K562 (cell line): ENCODE results near the gene FRMD5. TPM values are rescaled to one million over a fixed set of nuclear protein-coding genes. Genes with fewer than 3 reads are reported as not detected.

ENCODE experiments used
- ATAC-seq: fragments of 200-7000 bp; cut with Tn5 transposase; 3 replicates; pipeline ENCODE4 v1.9.1; 2020; ENCODE audit warnings: moderate library complexity
- BruUV-seq: library from RNA; stranded (reverse); fragments of 400-500 nt; replicated peaks from 2 replicates; lab custom pipeline; 2021; lab: Mats Ljungman, UMichigan
- CTCF ChIA-PET: fragments of 300-600 bp; formaldehyde crosslinking; extraction: SDS; loops from one replicate; lab custom pipeline; 2021; ENCODE audit warnings: low intra/inter-chr PET ratio; lab: Yijun Ruan, JAX
- POLR2A ChIA-PET: fragments of 300-600, 350-650 bp; sonication (Branson Sonifier 250); formaldehyde crosslinking; extraction: SDS; loops from one replicate; lab custom pipeline; 2021; ENCODE audit warnings: antibody characterized with exemption, inconsistent platforms; lab: Yijun Ruan, JAX
- DNase-seq, 4 experiments: peaks; one replicate each; pipeline versions ENCODE4 v3.0.0 to v3.0.0-alpha.2; 2011 to 2018; ENCODE audit warnings: low spot score in 3 of 4, mixed read lengths in 3 of 4; ENCODE audit errors: extremely low read depth in 1 of 4
- FAIRE-seq: peaks from 2 replicates; lab custom pipeline; 2011; peaks lifted over from hg19 to GRCh38; lab: Jason Lieb, UNC
- H2AFZ ChIP-seq: 2 replicates; pipeline ENCODE4 v1.6.0; 2011; ENCODE audit warnings: low read depth, low read length, control low read depth, inconsistent platforms
- H3K27ac ChIP-seq: fragments of 200-600 bp; 3 replicates; pipeline ENCODE4 v1.8.0; 2011; ENCODE audit warnings: low read depth, mild to moderate bottlenecking, control low read depth, inconsistent platforms, low read length, moderate library complexity, mixed read lengths; ENCODE audit errors: extremely low read depth
- H3K27me3 ChIP-seq, 2 experiments: fragments of 300-600 bp in 1 of 2; 2 replicates in 1 of 2; 3 replicates in 1 of 2; pipeline versions ENCODE4 v1.6.0 to v1.8.0; 2011; ENCODE audit warnings: inconsistent platforms in 2 of 2, low read length in 2 of 2, mild to moderate bottlenecking in 1 of 2, mixed read lengths in 1 of 2, moderate library complexity in 1 of 2; ENCODE audit not compliant: control insufficient read depth in 2 of 2, insufficient read depth in 2 of 2
- H3K36me3 ChIP-seq: fragments of 300-600 bp; 3 replicates; pipeline ENCODE4 v1.8.0; 2011; ENCODE audit warnings: mild to moderate bottlenecking, low read length, inconsistent platforms; ENCODE audit not compliant: control insufficient read depth, insufficient read depth
- H3K4me1 ChIP-seq, 2 experiments: fragments of 200-600 bp in 1 of 2; replicated peaks in 1 of 2; 2 replicates in 1 of 2; 3 replicates in 1 of 2; pipeline versions ENCODE4 v1.5.1 to v1.8.0; 2011; ENCODE audit warnings: inconsistent platforms in 2 of 2, low read length in 2 of 2, mild to moderate bottlenecking in 1 of 2, mixed read lengths in 1 of 2, moderate library complexity in 1 of 2; ENCODE audit not compliant: control insufficient read depth in 2 of 2, insufficient read depth in 2 of 2
- H3K4me2 ChIP-seq: 2 replicates; pipeline ENCODE4 v1.6.1; 2011; ENCODE audit warnings: low read length, control low read depth, inconsistent platforms, mixed read lengths; ENCODE audit not compliant: insufficient read depth
- H3K4me3 ChIP-seq: fragments of 200-600 bp; sonication (generic), shearing (Covaris generic); 2 replicates; pipeline ENCODE4 v1.5.1; 2016; ENCODE audit warnings: control low read depth, inconsistent platforms
- H3K79me2 ChIP-seq: fragments of 200-600 bp; 3 replicates; pipeline ENCODE4 v1.8.0; 2011; ENCODE audit warnings: low read length, inconsistent platforms; ENCODE audit not compliant: control insufficient read depth, insufficient read depth
- H3K9ac ChIP-seq, 2 experiments: 2 replicates each; pipeline versions ENCODE4 v1.6.0 to v1.6.1; 2011; ENCODE audit warnings: low read depth in 2 of 2, low read length in 2 of 2, control low read depth in 1 of 2, inconsistent platforms in 1 of 2, mild to moderate bottlenecking in 1 of 2, mixed read lengths in 1 of 2; ENCODE audit not compliant: insufficient read depth in 1 of 2
- H3K9me1 ChIP-seq: one replicate; pipeline ENCODE4 v1.6.0; 2011; ENCODE audit warnings: inconsistent platforms, mild to moderate bottlenecking, low read length, moderate library complexity; ENCODE audit not compliant: control insufficient read depth, insufficient read depth
- H3K9me3 ChIP-seq: replicated peaks from 2 replicates; pipeline ENCODE4 v1.5.1; 2011; ENCODE audit warnings: low read depth, low read length, inconsistent platforms; ENCODE audit not compliant: control insufficient read depth, insufficient read depth
- H4K20me1 ChIP-seq: replicated peaks from 2 replicates; pipeline ENCODE4 v1.6.1; 2011; ENCODE audit warnings: low read length, inconsistent platforms, mixed read lengths; ENCODE audit not compliant: control insufficient read depth, insufficient read depth
- EP300 ChIP-seq: IDR thresholded peaks from 2 replicates; pipeline ENCODE4 v1.6.1; 2012; ENCODE audit warnings: low read length, improper control_type of control experiment
- GTF2F1 ChIP-seq: IDR thresholded peaks from 2 replicates; pipeline ENCODE4 v1.6.1; 2011; ENCODE audit warnings: low read depth, low read length, improper control_type of control experiment
- HNRNPK ChIP-seq: fragments of 200-400 bp; formaldehyde crosslinking; IDR thresholded peaks from one replicate; pipeline ENCODE4 v1.6.1; 2018; ENCODE audit warnings: mild to moderate bottlenecking, low read depth, low read length; ENCODE audit not compliant: poor library complexity, severe bottlenecking
- JUND ChIP-seq, 2 experiments: IDR thresholded peaks; 2 replicates in 1 of 2; 3 replicates in 1 of 2; pipeline ENCODE4 v1.6.1; 2011; ENCODE audit warnings: borderline replicate concordance in 2 of 2, low read depth in 2 of 2, low read length in 2 of 2, improper control_type of control experiment in 1 of 2, missing biosample characterization in 1 of 2, missing genetic modification characterization in 1 of 2, missing genetic modification reagents in 1 of 2
- NONO ChIP-seq, 2 experiments: fragments of 200-400 bp in 1 of 2; fragments of 450-650 bp in 1 of 2; formaldehyde crosslinking in 1 of 2; IDR thresholded peaks; 2 replicates each; pipeline ENCODE4 v1.6.1; 2017; ENCODE audit warnings: low read depth in 2 of 2, mild to moderate bottlenecking in 2 of 2, moderate library complexity in 2 of 2, low read length in 1 of 2
- SAP30 ChIP-seq: fragments of 200-600 bp; sonication (generic); IDR thresholded peaks from 2 replicates; pipeline ENCODE4 v1.6.1; 2012; ENCODE audit warnings: borderline replicate concordance, low read depth, mild to moderate bottlenecking, moderate library complexity, low read length, control low read depth, inconsistent platforms; ENCODE audit not compliant: insufficient read depth, poor library complexity, severe bottlenecking
- TGIF2 ChIP-seq: sonication (generic); formaldehyde crosslinking; IDR thresholded peaks from 2 replicates; pipeline ENCODE4 v1.8.1; 2022; ENCODE audit warnings: mild to moderate bottlenecking, missing genetic modification reagents, moderate library complexity
- ZBTB7A ChIP-seq: IDR thresholded peaks from 2 replicates; pipeline ENCODE4 v1.6.1; 2011; ENCODE audit warnings: low read depth, mild to moderate bottlenecking, low read length, moderate library complexity, borderline replicate concordance; ENCODE audit not compliant: control insufficient read depth
- ZNF445 ChIP-seq: fragments of 250-450 bp; sonication (Bioruptor Pico); IDR thresholded peaks from 2 replicates; pipeline ENCODE4 v1.4.0; 2020; ENCODE audit warnings: low read depth, mild to moderate bottlenecking, moderate library complexity
- WGBS: fragments of 100-300 bp; shearing (Covaris generic); methylation state at CpG from one replicate; pipeline ENCODE4 v1.1.6; 2016; ENCODE audit warnings: low coverage, mixed read lengths; ENCODE audit not compliant: insufficient coverage; ENCODE audit errors: missing lambda C conversion rate; 5-methylcytosine and 5-hydroxymethylcytosine counted together
- in situ Hi-C: fragments of 300-500 bp; cut with MboI; formaldehyde crosslinking; loops from 4 replicates; pipeline ENCODE4 v1.15.0; 2018; ENCODE audit warnings: inconsistent platforms, mixed read lengths
- intact Hi-C: fragments of 100-400 bp; cut with micrococcal nuclease; formaldehyde crosslinking; loops from 2 replicates; pipeline ENCODE4 v1.14.2; 2022
- polyA plus RNA-seq, 8 experiments: library from polyadenylated mRNA; depleted of rRNA in 4 of 8; stranded (reverse) in 5 of 8; unstranded in 3 of 8; fragments of >200 nt; fragmentation: Nextera tagmentation in 2 of 8; fragmentation: Illumina TruSeq in 1 of 8; extraction: Ambion mirVana in 2 of 8; extraction: Trizol in 1 of 8; gene quantifications; 2 replicates each; pipeline versions ENCODE4 v1.2.1 to v1.2.3, GENCODE V29; 2011 to 2014; ENCODE audit warnings: inconsistent platforms in 1 of 8, missing spikeins in 1 of 8
- total RNA-seq, 7 experiments: library from RNA; depleted of rRNA in 6 of 7; stranded (reverse); fragments of >200 nt in 6 of 7; fragmentation: Illumina TruSeq in 2 of 7; extraction: Trizol in 2 of 7; gene quantifications; 2 replicates each; pipeline versions ENCODE4 v1.2.1 to v1.2.3, GENCODE V29; 2011 to 2021; ENCODE audit warnings: low replicate concordance in 1 of 7
- TF ChIP-seq, protein P1 (sequence below): sonication (generic); formaldehyde crosslinking; IDR thresholded peaks from 2 replicates; pipeline ENCODE4 v1.8.1; 2022; ENCODE audit warnings: missing genetic modification reagents
- TF ChIP-seq, protein P2 (sequence below): fragments of 150-350 bp; conservative IDR thresholded peaks from 2 replicates; pipeline ENCODE4 v1.6.1; 2014; ENCODE audit warnings: low read length
- TF ChIP-seq, protein P3 (sequence below): fragments of 250-450 bp; sonication (Bioruptor Pico); IDR thresholded peaks from 2 replicates; pipeline ENCODE4 v1.5.1; 2021; ENCODE audit warnings: mild to moderate bottlenecking
- TF ChIP-seq, protein P4 (sequence below): sonication (generic); formaldehyde crosslinking; IDR thresholded peaks from 2 replicates; pipeline ENCODE4 v1.9.0; 2022; ENCODE audit warnings: mild to moderate bottlenecking, missing genetic modification reagents
- TF ChIP-seq, protein P5 (sequence below): fragments of 450-650 bp; IDR thresholded peaks from 2 replicates; pipeline ENCODE4 v1.6.1; 2016; ENCODE audit warnings: missing biosample characterization, missing genetic modification characterization

The FRMD5 gene
- total and polyA plus RNA-seq, 9 of the 15 experiments (the other 6 are each of a cell fraction or from before 2014, with no cell fraction given), result 0.13 to 0.38 TPM; not detected in 7

DNA sequence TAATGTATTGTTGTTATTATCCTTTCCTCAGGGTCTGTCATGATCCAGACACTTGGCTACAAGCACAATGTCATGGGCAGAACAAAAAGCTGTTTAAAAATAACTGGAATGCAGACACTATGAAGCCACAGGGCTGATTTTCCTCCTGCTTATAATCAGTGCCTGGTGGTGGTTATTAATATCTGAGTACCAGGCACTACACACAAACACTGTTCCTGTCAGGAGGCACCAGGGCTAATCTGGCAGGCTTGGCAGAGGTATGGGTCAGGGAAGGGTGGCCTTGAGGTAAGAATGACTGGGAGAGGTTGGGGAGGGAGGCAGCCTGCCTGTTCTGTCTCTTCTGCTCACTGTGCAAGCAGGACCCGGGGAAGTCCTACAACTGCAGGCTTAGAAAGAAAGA, 301.1 kb downstream of the FRMD5 start:
- Histone ChIP-seq H4K20me1 (no peaks in the 10 kb centered on the region), H2AFZ (no peak overlapping the region), H3K4me2 (no peak overlapping the region), H3K79me2 (no peaks in the 10 kb centered on the region), H3K4me3 (no peak overlapping the region), H3K9ac (no peak overlapping the region), H3K36me3 (no peaks in the 10 kb centered on the region), H3K9me3 (no peaks in the 10 kb centered on the region), H3K4me1 (peaks cover 0 to 3% of the 10 kb centered on the region in 2 experiments; a peak in 1 of 5 replicates), H3K27me3 (no peaks in the 10 kb centered on the region), H3K27ac (no peak overlapping the region), H3K9me1 (no peaks in the 10 kb centered on the region)
- FAIRE-seq (no peak), DNase-seq (no peak), ATAC-seq (no peak)
- no TSS peak for BruUV-seq
- CTCF ChIA-PET, result no interaction called here
- POLR2A ChIA-PET, result no interaction called here
- WGBS, result 50% methylated on average over 1 of the region's 1 CpG
- in situ Hi-C loops (no loop called here), intact Hi-C loops (no loop called here)
- no peak for TF ChIP-seq TGIF2 (CRISPR knock-in tag)
- TF ChIP-seq, protein P1, sequence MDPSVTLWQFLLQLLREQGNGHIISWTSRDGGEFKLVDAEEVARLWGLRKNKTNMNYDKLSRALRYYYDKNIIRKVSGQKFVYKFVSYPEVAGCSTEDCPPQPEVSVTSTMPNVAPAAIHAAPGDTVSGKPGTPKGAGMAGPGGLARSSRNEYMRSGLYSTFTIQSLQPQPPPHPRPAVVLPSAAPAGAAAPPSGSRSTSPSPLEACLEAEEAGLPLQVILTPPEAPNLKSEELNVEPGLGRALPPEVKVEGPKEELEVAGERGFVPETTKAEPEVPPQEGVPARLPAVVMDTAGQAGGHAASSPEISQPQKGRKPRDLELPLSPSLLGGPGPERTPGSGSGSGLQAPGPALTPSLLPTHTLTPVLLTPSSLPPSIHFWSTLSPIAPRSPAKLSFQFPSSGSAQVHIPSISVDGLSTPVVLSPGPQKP (CRISPR knock-in tag), result no peak
- TF ChIP-seq GTF2F1, result no peak
- TF ChIP-seq, protein P2, sequence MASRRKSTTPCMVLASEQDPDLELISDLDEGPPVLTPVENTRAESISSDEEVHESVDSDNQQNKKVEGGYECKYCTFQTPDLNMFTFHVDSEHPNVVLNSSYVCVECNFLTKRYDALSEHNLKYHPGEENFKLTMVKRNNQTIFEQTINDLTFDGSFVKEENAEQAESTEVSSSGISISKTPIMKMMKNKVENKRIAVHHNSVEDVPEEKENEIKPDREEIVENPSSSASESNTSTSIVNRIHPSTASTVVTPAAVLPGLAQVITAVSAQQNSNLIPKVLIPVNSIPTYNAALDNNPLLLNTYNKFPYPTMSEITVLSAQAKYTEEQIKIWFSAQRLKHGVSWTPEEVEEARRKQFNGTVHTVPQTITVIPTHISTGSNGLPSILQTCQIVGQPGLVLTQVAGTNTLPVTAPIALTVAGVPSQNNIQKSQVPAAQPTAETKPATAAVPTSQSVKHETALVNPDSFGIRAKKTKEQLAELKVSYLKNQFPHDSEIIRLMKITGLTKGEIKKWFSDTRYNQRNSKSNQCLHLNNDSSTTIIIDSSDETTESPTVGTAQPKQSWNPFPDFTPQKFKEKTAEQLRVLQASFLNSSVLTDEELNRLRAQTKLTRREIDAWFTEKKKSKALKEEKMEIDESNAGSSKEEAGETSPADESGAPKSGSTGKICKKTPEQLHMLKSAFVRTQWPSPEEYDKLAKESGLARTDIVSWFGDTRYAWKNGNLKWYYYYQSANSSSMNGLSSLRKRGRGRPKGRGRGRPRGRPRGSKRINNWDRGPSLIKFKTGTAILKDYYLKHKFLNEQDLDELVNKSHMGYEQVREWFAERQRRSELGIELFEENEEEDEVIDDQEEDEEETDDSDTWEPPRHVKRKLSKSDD, result no peak
- TF ChIP-seq EP300, result no peak
- TF ChIP-seq JUND (IDR thresholded peaks at IDR 0.05; ENCODE audit: borderline replicate concordance, low read depth, low read length), result no peak
- no peak for TF ChIP-seq JUND (tag; IDR thresholded peaks at IDR 0.05; ENCODE audit: borderline replicate concordance, low read depth, low read length)
- no peak for TF ChIP-seq HNRNPK
- TF ChIP-seq SAP30, result no peak
- TF ChIP-seq, protein P3, sequence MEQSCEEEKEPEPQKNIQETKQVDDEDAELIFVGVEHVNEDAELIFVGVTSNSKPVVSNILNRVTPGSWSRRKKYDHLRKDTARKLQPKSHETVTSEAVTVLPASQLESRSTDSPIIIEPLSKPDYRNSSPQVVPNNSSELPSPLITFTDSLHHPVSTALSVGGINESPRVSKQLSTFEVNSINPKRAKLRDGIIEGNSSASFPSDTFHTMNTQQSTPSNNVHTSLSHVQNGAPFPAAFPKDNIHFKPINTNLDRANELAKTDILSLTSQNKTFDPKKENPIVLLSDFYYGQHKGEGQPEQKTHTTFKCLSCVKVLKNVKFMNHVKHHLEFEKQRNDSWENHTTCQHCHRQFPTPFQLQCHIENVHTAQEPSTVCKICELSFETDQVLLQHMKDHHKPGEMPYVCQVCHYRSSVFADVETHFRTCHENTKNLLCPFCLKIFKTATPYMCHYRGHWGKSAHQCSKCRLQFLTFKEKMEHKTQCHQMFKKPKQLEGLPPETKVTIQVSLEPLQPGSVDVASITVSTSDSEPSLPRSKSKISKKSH (CRISPR knock-in tag), result no peak
- TF ChIP-seq, protein P4, sequence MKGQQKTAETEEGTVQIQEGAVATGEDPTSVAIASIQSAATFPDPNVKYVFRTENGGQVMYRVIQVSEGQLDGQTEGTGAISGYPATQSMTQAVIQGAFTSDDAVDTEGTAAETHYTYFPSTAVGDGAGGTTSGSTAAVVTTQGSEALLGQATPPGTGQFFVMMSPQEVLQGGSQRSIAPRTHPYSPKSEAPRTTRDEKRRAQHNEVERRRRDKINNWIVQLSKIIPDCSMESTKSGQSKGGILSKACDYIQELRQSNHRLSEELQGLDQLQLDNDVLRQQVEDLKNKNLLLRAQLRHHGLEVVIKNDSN (CRISPR knock-in tag), result no peak
- TF ChIP-seq ZNF445 (CRISPR knock-in tag), result no peak
- TF ChIP-seq NONO (IDR thresholded peaks at IDR 0.05; ENCODE audit: low read depth in 2 of 2, low read length in 1 of 2), result no peak
- TF ChIP-seq ZBTB7A, result no peak
- TF ChIP-seq, protein P5, sequence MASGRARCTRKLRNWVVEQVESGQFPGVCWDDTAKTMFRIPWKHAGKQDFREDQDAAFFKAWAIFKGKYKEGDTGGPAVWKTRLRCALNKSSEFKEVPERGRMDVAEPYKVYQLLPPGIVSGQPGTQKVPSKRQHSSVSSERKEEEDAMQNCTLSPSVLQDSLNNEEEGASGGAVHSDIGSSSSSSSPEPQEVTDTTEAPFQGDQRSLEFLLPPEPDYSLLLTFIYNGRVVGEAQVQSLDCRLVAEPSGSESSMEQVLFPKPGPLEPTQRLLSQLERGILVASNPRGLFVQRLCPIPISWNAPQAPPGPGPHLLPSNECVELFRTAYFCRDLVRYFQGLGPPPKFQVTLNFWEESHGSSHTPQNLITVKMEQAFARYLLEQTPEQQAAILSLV (tag), result no peak
